Nephron (organoid): ENCODE measurements around the gene SLC25A25.
"Not testable (repeated sequence)": the region's sequence is repeated elsewhere in the genome, so short reads cannot be mapped to it uniquely, and the experiment has no call there.

ENCODE experiments used
- H3K27ac Mint-ChIP-seq, 3 experiments: 2 replicates each; pipeline ENCODE4 v1.8.0; 2020; ENCODE audit warnings: mixed read lengths in 3 of 3, mild to moderate bottlenecking in 2 of 3, moderate library complexity in 1 of 3
- H3K27me3 Mint-ChIP-seq: 2 replicates; pipeline ENCODE4 v1.8.0; 2021; ENCODE audit warnings: low read depth, mild to moderate bottlenecking, moderate library complexity, mixed read lengths
- H3K36me3 Mint-ChIP-seq: 2 replicates; pipeline ENCODE4 v1.8.0; 2020; ENCODE audit warnings: low read depth, mixed read lengths
- H3K4me1 Mint-ChIP-seq: 2 replicates; pipeline ENCODE4 v1.8.0; 2020; ENCODE audit warnings: mixed read lengths
- H3K4me3 Mint-ChIP-seq, 3 experiments: 2 replicates each; pipeline ENCODE4 v1.8.0; 2020; ENCODE audit warnings: mild to moderate bottlenecking in 3 of 3, mixed read lengths in 3 of 3, moderate library complexity in 2 of 3
- H3K9me3 Mint-ChIP-seq: 2 replicates; pipeline ENCODE4 v1.8.0; 2020; ENCODE audit warnings: mixed read lengths
- TF ChIP-seq, protein P1 (sequence below), 3 experiments: fragments of 200-600 bp; sonication (generic); IDR thresholded peaks; one replicate each; pipeline ENCODE4 v1.5.0; 2021; ENCODE audit warnings: antibody characterized with exemption in 3 of 3; ENCODE audit not compliant: unreplicated experiment in 3 of 3

Gene SLC25A25

DNA sequence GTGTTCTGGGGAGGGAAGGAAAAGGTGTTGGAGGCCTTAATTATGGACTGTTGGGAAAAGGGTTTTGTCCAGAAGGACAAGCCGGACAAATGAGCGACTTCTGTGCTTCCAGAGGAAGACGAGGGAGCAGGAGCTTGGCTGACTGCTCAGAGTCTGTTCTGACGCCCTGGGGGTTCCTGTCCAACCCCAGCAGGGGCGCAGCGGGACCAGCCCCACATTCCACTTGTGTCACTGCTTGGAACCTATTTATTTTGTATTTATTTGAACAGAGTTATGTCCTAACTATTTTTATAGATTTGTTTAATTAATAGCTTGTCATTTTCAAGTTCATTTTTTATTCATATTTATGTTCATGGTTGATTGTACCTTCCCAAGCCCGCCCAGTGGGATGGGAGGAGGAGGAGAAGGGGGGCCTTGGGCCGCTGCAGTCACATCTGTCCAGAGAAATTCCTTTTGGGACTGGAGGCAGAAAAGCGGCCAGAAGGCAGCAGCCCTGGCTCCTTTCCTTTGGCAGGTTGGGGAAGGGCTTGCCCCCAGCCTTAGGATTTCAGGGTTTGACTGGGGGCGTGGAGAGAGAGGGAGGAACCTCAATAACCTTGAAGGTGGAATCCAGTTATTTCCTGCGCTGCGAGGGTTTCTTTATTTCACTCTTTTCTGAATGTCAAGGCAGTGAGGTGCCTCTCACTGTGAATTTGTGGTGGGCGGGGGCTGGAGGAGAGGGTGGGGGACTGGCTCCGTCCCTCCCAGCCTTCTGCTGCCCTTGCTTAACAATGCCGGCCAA is 40.4 kb downstream of the SLC25A25 start:
- Mint-ChIP-seq H3K9me3 (no peaks in the 10 kb centered on the region), H3K4me1 (peaks cover 36% of the 10 kb centered on the region), H3K4me3 (no peak overlapping the region), H3K27me3 (no peaks in the 10 kb centered on the region), H3K36me3 (peaks cover 29% of the 10 kb centered on the region), H3K27ac (peak overlapping the region in 2 of 3 experiments; percentile 22 to 57)
- TF ChIP-seq, protein P1, sequence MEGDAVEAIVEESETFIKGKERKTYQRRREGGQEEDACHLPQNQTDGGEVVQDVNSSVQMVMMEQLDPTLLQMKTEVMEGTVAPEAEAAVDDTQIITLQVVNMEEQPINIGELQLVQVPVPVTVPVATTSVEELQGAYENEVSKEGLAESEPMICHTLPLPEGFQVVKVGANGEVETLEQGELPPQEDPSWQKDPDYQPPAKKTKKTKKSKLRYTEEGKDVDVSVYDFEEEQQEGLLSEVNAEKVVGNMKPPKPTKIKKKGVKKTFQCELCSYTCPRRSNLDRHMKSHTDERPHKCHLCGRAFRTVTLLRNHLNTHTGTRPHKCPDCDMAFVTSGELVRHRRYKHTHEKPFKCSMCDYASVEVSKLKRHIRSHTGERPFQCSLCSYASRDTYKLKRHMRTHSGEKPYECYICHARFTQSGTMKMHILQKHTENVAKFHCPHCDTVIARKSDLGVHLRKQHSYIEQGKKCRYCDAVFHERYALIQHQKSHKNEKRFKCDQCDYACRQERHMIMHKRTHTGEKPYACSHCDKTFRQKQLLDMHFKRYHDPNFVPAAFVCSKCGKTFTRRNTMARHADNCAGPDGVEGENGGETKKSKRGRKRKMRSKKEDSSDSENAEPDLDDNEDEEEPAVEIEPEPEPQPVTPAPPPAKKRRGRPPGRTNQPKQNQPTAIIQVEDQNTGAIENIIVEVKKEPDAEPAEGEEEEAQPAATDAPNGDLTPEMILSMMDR (IDR thresholded peaks at IDR 0.05; ENCODE audit: unreplicated experiment in 3 of 3): no peak

- Mint-ChIP-seq H3K27me3 (no peaks in the 10 kb centered on the region), H3K4me1 (peaks cover 29% of the 10 kb centered on the region), H3K9me3 (no peaks in the 10 kb centered on the region), H3K27ac (peak overlapping the region in 2 of 3 experiments; percentile 13 to 57), H3K4me3 (no peak overlapping the region), H3K36me3 (peaks cover 26% of the 10 kb centered on the region)
- TF ChIP-seq, protein P1 (IDR thresholded peaks at IDR 0.05; ENCODE audit: unreplicated experiment in 3 of 3): no peak
These were observed 41.1 kb downstream of the SLC25A25 start for GRCh38 chr9:128109050-128109709.

DNA sequence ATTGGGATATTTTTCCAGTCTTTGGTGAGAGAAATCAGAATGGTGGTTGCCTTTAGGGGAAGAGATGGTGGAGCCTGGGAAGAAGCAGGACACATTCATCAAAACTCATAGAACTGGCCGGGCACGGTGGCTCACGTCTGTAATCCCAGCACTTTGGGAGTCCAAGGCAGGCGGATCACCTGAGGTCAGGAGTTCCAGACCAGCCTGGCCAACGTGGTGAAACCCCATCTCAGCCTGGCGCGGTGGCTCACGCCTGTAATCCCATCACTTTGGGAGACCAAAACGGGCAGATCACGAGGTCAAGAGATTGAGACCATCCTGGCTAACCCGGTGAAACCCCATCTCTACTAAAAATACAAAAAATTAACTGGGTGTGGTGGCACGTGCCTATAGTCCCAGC is 43.7 kb downstream of the SLC25A25 start:
- not testable (repeated sequence) for H3K27ac Mint-ChIP-seq, H3K27me3 Mint-ChIP-seq, H3K9me3 Mint-ChIP-seq, H3K4me3 Mint-ChIP-seq
- peaks cover 24% of the 10 kb centered on the region for H3K4me1 Mint-ChIP-seq
- peaks cover 33% of the 10 kb centered on the region for H3K36me3 Mint-ChIP-seq

DNA sequence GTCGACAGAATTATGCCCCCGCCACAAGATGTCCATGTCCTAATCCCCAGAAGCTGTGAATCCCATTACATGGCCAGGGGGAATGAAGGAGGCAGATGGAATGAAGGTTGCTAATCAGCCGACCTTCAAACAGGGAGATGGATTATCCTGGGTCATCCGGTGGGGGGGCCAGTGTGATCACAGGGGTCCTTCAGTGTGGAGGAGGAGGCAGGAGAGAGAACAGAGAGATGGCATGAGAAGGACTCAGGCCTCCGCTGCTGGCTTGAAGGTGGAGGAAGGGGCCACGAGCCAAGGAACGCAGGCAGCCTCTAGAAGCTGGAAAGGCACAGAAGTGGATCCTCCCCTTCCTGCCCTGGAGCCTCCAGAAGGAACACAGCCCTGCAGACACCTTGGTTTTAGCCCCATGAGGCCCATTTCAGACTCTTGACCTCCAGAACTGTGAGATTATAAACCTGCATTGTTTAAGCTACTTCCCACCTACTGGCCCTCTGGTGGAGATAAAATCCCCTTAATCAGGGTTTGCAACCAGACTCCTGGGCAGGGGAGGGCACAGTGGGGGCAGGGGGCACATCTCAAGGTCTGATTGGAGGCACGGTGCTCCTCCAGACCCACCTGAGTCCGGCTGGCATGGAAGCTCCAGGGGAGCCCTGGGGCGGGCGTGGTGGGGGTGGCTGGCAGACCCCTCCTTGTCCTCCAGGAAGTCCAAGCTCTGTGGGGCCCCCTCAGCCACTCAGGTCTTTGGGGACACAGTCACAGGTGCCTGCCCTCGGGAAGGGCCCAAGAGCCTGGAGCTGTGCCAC is 45.7 kb downstream of the SLC25A25 start:
- TF ChIP-seq, protein P1 (IDR thresholded peaks at IDR 0.05; ENCODE audit: unreplicated experiment in 3 of 3): no peak
- no peak overlapping the region for H3K4me3 Mint-ChIP-seq
- H3K27ac Mint-ChIP-seq: no peak overlapping the region
- H3K9me3 Mint-ChIP-seq: no peaks in the 10 kb centered on the region
- peaks cover 21% of the 10 kb centered on the region for H3K4me1 Mint-ChIP-seq
- H3K27me3 Mint-ChIP-seq: peaks cover 4% of the 10 kb centered on the region
- peaks cover 26% of the 10 kb centered on the region for H3K36me3 Mint-ChIP-seq

DNA sequence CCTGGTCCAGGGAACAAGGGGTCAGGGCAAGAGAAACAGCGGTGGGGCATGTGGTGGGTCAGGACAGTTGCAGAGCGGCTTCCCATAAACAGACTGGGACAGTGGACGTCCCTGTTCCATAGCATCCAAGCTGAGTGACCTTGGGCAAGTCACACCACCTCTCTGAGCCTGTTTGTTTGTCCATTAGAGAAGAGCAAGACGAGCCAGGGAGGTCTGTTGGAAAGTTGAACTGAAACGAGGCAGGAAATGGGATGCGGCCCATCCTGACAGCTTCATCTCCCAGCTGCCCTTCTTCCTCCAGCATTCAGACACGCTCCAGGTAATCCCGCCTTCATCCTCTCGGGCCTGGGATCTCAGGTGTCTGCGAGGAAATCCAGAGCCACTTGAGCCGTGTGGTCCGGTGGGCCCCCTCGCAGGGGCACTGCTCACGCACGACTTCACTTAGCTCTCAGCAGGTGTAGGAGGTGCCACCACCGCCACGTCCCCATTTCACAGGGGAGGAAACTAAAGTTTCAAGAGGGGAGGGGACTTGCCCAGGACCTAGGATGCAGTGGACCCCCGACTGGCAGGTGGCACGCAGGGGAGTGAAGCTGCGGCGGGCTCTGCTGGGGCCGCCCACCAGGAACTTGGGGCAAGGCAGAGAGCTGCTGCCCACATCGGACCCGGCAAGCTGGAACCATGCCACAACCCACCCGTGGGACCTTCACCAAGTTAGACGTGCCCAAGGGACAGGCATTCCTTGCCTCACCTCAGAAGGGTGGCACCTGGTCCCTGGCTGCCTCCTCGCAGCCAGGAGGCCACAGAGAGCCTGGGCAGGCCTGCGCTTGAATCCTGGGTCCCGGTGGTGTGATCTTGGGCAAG is 46.5 kb downstream of the SLC25A25 start:
- no peaks in the 10 kb centered on the region for H3K9me3 Mint-ChIP-seq
- TF ChIP-seq, protein P1 (IDR thresholded peaks at IDR 0.05; ENCODE audit: unreplicated experiment in 3 of 3): no peak
- H3K27ac Mint-ChIP-seq: peak overlapping the region in 1 of 3 experiments; percentile 95
- H3K27me3 Mint-ChIP-seq: peaks cover 4% of the 10 kb centered on the region
- peaks cover 15% of the 10 kb centered on the region for H3K4me1 Mint-ChIP-seq
- no peak overlapping the region for H3K4me3 Mint-ChIP-seq
- H3K36me3 Mint-ChIP-seq: peaks cover 24% of the 10 kb centered on the region
